ENCODE measurements around the gene WNT7A.

GRCh38 chr3:13827699-13828098 is 52.2 kb downstream of the WNT7A start:
- TF ChIP-seq CTCF (IDR thresholded peaks at IDR 0.05) (no peak), POLR2A (IDR thresholded peaks at IDR 0.05) (no peak)
